Measurements from ENCODE around the gene UHMK1. TPM values are rescaled to one million over a fixed set of nuclear protein-coding genes. Genes with fewer than 3 reads are reported as not detected.
"Not testable (repeated sequence)": the region's sequence is repeated elsewhere in the genome, so short reads cannot be mapped to it uniquely, and the experiment has no call there.

The UHMK1 gene, protein sequence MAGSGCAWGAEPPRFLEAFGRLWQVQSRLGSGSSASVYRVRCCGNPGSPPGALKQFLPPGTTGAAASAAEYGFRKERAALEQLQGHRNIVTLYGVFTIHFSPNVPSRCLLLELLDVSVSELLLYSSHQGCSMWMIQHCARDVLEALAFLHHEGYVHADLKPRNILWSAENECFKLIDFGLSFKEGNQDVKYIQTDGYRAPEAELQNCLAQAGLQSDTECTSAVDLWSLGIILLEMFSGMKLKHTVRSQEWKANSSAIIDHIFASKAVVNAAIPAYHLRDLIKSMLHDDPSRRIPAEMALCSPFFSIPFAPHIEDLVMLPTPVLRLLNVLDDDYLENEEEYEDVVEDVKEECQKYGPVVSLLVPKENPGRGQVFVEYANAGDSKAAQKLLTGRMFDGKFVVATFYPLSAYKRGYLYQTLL
- 10 to 100 TPM; 51.3 to 52.0 TPM for total RNA-seq
- long read RNA-seq, full-length matches to known transcripts: 45 of 55 reads
- long read RNA-seq, partial matches to known transcripts: 2 of 55 reads
- long read RNA-seq, other reads (novel, unspliced or antisense): 8 of 55 reads

DNA sequence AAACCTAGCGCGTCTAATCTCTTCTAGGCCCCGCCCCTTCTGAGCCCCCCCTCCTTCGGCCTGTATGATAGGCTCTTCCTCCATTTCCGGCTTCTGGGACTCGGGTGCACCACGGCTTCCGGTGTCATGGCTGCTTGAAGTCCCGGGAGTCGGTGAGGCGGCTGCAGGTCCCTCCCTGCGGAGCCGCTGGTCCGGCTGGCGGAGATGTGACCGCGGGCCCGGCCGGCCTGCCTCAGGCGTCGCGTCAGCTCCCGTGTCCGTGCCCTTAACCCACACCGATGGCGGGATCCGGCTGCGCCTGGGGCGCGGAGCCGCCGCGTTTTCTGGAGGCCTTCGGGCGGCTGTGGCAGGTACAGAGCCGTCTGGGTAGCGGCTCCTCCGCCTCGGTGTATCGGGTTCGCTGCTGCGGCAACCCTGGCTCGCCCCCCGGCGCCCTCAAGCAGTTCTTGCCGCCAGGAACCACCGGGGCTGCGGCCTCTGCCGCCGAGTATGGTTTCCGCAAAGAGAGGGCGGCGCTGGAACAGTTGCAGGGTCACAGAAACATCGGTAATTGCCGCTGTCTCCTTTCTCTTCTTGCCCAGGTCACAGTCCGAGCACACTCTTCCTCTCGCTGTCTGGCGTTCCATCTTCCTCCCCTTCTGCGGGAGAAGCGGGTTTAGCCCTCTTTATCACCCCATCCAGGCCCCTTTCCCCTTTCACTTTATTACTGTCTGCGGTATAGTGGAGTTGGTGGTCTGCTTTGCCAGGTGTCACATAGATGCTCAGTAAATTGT, at the start of gene UHMK1:
TSS of gene UHMK1 (plus strand) at position 96 of the 773 bp plus-strand sequence. CDS start at position 279, 183 bp downstream.
- intact Hi-C loops (cut with DNase I, micrococcal nuclease): no loop called here
- DNase-seq (peak; percentile 92 to 93), ATAC-seq (peak; percentile 99)

DNA sequence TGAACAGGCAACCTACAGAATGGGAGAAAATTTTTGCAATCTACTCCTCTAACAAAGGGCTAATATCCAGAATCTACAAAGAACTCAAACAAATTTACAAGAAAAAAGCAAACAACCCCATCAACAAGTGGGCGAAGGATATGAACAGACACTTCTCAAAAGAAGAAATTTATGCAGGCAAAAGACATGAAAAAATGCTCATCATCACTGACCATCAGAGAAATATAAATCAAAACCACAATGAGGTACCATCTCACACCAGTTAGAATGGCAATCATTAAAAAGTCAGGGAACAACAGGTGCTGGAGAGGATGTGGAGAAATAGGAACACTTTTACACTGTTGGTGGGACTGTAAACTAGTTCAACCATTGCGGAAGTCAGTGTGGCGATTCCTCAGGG, 43.3 kb upstream of the UHMK1 start:
- intact Hi-C loops (cut with DNase I, micrococcal nuclease); DNase-seq; ATAC-seq: not testable (repeated sequence)

DNA sequence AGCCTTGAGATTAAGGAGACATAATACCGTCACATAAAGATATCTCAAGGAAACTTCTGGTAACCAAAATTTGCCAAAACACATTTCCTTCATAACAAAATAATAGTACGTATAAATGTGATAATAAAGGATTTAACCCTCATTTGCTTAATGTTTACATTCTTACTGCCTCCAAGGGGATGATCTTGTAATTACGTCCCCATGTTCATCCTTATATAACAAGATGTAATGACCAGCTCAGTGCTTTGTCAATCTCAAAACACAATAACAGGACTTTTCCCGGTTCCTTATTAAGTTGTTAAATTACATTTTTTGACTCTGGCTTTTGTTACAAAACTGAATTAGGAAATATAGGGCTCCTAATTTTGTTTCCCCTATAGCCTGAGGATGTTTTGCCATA, 41.3 kb upstream of the UHMK1 start:
- DNase-seq (no peak), ATAC-seq (no peak)
- intact Hi-C loops (cut with DNase I, micrococcal nuclease): no loop called here

DNA sequence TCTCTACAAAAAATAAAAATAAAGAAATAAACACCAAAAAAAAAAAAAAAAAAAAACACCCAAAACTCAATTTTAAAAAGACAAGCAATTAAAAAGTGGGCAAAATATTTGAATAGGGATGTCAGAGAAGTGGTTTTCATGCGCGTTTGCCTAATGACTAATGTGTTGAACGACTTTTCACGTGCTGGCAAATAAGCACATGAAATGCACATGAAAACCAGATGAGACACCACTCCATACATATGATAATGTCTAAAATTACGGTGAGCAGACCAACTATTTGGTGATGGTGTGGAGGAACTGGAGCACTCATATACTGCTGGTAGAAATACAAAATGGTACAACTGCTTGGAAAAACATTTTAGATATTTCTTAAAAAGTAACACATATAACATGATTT, 39.4 kb upstream of the UHMK1 start:
- DNase-seq: no peak
- intact Hi-C loops (cut with DNase I, micrococcal nuclease): no loop called here
- ATAC-seq: no peak

DNA sequence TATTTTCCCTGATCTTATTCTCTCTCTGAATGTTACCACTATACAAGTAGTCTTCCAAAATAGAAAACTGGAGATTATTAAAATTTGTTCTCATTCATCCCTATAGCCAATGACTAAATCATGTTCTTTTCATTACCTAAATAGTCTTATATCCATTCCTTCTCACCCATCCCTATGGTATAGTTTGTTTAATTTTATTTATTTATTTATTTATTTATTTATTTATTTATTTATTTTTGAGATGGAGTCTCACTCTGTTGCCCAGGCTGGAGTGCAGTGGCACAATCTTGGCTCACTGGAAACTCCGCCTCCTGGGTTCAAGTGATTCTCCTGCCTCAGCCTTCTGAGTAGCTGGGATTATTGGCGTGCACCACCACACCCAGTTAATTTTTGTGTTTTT, 35.2 kb upstream of the UHMK1 start:
- intact Hi-C loops (cut with DNase I, micrococcal nuclease); ATAC-seq; DNase-seq: not testable (repeated sequence)

DNA sequence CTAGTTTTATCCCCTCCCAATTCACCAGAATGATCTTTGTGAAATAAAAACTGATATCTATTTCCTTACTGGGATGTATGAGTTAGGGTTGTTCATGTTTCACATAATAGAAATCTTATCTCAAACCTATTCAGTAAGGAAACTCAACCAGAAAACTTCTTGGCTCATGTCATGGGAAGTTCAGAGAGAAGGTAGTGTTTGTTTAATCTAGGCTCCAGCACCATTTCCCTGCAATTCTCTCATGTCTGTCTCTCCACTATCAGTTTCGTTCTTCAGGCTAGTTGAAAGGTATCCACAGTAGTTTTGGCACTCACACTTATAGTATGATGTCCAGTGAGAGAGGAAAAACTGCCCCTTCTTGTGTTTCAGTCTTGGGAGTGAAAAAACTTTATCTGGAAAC, 34.6 kb upstream of the UHMK1 start:
- no peak for DNase-seq
- no peak for ATAC-seq
- intact Hi-C loops (cut with DNase I, micrococcal nuclease): no loop called here

DNA sequence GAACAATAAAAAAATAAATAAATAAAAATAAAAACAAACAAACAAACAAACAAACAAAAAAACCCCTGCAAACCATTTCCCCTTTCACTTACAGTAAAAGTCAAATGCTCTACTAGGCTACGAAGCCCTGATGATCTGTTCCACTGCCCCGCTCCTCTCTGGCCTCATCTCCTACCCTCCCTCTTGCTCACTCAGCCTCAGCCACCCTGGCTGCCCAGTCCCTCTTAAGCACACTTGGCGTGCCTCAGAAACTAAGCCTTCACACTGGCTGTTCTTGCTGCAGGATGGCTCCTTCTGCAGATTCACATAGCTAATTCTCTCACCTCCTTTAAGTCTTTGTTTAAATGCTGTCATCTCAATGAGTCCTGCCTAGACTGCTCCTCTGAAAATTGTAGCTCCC, 30.8 kb upstream of the UHMK1 start:
- DNase-seq: no peak
- intact Hi-C loops (cut with DNase I, micrococcal nuclease): no loop called here
- ATAC-seq: no peak

DNA sequence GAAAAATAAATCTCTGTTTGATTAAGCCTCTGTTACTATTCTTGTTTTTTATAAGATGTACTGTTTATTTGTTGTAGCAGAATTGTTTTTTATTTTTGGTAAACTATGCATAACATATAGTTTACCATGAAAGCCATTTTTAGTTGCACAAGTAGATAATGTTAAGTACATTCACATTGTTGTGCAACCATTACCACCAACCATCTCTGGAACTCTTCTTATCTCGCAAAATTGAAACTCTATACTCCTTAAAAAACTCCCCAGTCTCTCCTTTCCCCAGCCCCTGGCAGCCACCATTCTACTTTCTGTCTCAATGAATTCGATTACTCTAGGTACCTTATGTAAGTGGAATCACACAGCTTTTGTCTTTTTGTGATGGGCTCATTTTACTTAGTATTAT, 27.4 kb upstream of the UHMK1 start:
- DNase-seq (no peak), ATAC-seq (no peak)
- intact Hi-C loops (cut with DNase I, micrococcal nuclease): no loop called here

DNA sequence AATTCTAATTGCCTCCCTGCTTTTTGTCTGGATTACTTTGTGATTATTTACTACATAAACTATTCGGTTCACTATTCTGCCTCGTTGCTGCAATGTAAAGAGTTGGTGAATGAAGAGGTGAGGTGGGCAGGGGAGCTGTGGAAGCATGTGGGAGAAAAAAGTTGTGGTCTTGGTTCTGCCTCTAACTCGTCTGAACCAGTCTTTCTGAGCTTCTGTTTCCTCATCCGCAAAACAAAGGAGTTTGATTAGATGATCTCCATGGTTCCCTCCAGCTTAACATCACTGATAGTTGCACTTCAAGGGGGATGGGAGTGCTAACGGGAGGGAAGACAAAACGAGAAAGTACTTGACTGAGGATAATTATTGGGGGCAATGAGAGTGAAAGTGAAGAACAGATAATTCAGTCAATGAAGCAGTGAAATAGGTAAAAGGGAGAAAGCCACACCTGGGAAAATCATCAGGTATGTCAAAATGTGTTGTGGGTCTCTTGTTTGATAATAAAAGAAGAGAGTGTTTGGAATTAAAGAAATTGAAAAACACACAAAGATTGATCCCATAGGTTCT, 26.2 kb upstream of the UHMK1 start:
- ATAC-seq (no peak), DNase-seq (no peak)
- intact Hi-C loops (cut with DNase I, micrococcal nuclease): no loop called here

DNA sequence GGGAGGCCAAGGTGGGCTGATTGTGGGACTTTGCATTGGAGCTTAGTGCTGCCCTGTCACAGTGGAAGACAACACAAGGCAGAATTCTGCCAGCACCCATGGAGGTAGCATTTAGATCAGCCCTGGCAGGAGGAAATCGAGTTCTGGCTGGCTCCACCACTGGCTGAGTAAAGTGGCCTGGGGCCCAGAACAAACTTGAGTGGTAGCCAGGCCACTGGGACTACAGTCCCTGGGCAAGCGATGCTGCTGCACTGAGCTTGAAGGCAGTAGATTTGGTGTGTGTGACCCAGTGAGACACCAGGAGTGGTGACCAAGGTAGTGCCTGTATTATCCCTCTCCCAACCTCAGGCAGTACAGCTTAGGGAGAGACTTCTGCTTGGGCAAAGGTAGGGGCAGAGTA, 22.5 kb upstream of the UHMK1 start:
- intact Hi-C loops (cut with DNase I, micrococcal nuclease): no loop called here
- ATAC-seq (no peak), DNase-seq (no peak)

DNA sequence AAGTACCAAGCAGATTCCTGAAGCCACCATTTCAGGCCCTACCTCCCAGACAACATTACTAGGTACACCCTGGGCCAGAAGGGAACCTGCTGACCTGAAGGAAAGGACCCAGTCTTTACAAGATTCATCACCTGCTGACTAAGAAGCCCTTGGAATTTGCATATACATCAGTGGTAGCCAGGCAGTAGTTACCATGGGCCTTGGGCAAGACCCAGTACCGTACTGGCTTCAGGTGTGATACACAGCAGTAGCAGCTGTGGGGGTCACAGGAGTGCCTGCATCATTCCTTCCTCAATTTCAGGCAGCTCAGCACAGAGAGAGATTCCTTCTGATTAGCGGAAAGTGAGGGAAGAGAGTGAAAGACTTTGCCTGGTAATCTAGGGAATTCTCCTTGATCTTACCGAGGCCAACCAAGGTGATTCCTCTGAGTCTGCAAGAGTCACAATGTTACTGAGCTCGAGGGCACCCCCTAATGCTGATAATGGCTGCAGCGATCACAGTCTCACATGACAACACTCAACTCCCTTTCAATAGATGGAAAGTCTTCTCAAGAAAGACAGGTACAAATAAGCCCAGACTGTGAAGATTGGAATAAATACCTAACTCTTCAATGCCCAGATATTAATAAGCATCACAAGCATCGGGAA, 22.0 kb upstream of the UHMK1 start:
- intact Hi-C loops (cut with DNase I, micrococcal nuclease): no loop called here
- ATAC-seq: no peak

DNA sequence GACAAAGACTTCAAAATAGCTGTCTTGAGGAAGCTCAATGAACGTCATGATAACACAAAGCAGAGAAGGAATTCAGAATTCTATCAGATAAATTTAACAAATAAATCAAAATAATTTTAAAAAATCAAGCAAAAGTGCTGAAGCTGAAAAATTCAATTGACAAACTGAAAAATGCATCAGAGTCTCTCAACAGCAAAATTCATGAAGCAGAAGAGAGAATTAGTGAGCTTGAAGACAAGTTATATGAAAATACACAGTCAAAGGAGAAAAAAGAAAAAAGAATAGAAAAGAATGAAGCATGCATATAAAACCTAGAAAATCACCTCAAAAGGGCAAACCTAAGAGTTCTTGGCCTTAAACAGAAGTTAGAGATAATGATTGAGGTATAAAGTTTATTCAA, 21.0 kb upstream of the UHMK1 start:
- no peak for ATAC-seq
- DNase-seq: no peak
- intact Hi-C loops (cut with DNase I, micrococcal nuclease): no loop called here

More for the DNA sequence above, 22.0 kb upstream of the UHMK1 start:
- no peak for DNase-seq

DNA sequence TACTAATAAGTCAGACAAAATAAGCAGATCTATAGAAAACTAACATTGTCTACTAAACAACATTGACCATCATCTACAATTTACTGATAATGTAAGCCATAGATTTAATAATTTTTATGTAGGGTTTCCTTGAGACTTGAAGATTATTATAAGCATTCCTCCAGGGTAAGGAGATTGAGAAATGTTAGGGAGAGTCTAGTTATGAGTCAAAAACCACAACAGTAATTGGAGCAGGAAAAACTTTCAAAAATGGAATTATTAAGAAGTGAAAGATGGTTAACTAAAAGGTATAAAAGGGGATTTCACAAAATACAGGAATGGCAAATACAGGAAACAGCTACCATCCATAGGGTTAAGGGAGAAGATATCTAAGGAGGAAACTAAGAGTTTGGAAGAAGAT, 12.4 kb upstream of the UHMK1 start:
- DNase-seq: no peak
- intact Hi-C loops (cut with DNase I, micrococcal nuclease): no loop called here
- no peak for ATAC-seq

DNA sequence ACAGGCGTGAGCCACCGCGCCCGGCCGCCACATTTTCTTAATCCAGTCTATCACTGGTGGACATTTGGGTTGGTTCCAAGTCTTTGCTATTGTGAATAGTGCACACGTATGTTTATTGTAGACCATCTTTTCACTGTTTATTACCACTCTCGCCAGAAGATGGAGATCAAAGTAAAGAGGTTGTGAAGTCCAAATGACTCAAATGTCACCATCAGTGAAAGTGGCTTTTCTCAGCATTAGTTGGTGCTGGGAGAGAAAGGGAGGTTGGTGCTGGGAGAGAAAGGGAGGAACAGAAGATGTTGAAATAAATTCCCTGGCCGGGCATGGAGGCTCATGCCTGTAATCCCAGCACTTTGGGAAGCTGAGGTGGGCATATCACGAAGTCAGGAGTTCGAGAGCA, 10.4 kb upstream of the UHMK1 start:
- intact Hi-C loops (cut with DNase I, micrococcal nuclease): no loop called here
- ATAC-seq: no peak

DNA sequence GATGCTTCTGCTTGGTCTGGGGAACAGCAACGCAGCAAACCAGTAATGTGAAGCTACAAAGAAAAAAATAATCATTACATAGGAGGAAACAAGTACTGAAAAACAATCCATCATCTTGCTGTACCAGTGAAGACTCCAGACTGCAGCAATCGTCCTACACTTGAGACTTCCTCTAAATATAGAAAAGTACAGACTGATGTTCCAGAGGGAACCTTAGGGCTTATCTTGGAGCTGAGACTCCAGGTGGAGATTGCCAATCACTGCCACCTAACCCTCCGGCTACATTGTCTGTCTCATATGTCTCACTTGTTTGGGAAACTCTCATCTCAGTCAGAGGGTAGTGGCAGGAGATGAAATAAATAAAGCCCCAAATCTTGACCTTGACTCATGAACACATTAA, 9.4 kb upstream of the UHMK1 start:
- intact Hi-C loops (cut with DNase I, micrococcal nuclease): no loop called here
- no peak for DNase-seq
- ATAC-seq: no peak

More for the DNA sequence above, 10.4 kb upstream of the UHMK1 start:
- no peak for DNase-seq

DNA sequence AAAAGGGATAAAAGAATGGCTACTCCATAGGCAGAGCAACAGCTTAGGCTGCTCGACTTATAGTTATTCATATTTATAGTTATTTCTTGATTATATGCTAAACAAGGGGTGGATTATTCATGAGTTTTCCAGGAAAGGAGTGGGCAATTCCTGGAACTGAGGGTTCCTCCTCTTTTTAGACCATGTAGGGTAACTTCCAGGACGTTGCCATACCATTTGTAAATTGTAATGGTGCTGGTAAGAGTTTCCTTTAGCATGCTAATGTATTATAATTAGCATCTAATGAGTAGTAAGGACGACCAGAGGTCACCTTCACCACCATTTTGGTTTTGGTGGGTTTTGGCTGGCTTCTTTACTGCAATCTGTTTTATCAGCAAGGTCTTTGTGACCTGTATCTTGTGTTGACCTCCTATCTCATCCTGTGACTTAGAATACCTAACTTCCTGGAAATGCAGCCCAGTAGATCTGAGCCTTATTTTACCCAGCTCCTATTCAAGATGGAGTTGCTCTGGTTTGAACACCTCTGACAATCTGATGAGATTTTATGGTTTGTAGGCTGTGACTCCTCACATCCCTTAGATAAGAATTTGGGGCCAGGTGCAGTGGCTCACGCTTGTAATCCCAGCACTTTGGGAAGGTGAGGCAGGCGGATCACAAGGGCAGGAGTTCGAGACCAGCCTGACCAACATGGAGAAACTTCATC, 1.9 kb upstream of the UHMK1 start:
- ATAC-seq; DNase-seq; intact Hi-C loops (cut with DNase I, micrococcal nuclease): not testable (repeated sequence)

DNA sequence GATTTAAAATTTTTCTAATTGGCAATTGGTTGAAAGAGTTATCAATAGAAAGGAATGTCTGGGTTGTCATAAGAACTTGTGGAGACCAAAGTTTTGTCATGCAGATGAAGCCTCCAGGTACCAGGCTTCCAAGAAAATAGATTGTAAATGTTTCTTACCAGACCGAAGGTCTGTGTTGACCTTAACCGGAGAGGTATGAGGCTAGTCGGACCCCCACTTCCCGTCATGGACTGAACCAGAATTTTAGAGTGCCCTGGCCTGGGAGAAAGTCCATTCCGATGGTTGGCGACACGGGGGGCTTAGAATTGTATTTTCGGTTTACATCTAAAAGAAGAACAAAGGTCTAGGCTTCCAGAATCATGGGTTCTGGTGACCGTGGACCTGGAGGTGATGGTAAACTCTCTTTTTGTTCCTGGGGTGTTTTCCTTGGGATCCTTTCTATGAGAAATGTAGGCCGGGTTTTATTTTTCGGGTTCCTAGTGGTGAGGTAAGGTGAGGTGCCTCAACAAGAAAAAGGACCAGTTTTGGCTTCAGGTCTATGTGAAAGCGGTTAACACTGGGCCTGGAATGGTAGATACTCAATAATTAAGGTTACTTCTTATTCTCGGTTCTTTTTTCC, 405 bp upstream of the UHMK1 start:
- ATAC-seq (no peak), DNase-seq (peak in 1 of 2 donors; percentile 23)
- intact Hi-C loops (cut with DNase I, micrococcal nuclease): no loop called here

DNA sequence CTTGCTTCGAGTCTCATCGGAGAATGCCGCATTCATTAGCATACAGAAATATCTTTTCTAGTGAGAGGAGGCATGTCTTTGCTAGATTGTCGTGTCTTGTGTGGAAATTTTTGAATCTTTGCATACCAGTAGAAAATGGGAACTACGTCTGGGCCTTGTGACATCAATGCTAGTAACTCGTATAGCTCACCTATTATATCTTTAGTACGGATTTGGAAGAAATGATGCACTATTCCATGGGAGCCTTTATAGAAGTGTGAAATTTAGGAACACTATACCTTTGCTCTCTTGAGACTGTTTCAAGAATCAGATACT, 835 bp downstream of the UHMK1 start:
- peak; percentile 11 for ATAC-seq
- no peak for DNase-seq
- intact Hi-C loops (cut with DNase I, micrococcal nuclease): no loop called here

All from left colon (tissue), 2 donors.